Stimulated activated CD4-positive, alpha-beta T cell treated with anti-CD3 and anti-CD28 coated beads, TNF-alpha, amount 100 ng/mL, for 24 hours (primary cell): ENCODE measurements around the gene H2BW1.
"Not testable (repeated sequence)": the region's sequence is repeated elsewhere in the genome, so short reads cannot be mapped to it uniquely, and the experiment has no call there.

ENCODE experiments used
- DNase-seq, 3 experiments: peaks; one replicate each; pipeline ENCODE4 v3.0.0-alpha.2; 2020; ENCODE audit warnings: low read depth in 3 of 3

H2BW1 gene, protein sequence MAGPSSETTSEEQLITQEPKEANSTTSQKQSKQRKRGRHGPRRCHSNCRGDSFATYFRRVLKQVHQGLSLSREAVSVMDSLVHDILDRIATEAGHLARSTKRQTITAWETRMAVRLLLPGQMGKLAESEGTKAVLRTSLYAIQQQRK

DNA sequence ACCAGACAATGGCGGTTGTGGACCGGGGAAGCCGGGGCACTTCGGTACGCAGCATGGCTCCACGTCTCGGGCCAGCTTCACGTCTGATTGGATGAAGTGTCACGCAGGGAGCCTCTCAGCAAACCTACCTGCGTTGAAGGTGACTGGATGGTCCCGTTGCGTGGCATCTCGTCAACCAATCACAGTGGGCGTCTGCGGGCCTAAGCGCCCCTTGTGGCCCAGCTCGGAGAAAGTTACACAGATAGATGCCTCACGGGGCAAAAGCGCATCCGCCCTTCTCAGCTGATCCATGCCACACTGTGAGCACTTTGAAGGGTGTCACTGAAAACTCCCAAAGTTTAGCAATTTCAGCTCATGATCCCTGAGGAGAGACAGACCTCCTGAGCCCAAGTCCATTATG is at the start of gene H2BW1:
H2BW1 (minus strand) TSS at position 103 of the 400 bp plus-strand sequence. CDS start 132 bp downstream, outside the sequence.
- no peak for DNase-seq

DNA sequence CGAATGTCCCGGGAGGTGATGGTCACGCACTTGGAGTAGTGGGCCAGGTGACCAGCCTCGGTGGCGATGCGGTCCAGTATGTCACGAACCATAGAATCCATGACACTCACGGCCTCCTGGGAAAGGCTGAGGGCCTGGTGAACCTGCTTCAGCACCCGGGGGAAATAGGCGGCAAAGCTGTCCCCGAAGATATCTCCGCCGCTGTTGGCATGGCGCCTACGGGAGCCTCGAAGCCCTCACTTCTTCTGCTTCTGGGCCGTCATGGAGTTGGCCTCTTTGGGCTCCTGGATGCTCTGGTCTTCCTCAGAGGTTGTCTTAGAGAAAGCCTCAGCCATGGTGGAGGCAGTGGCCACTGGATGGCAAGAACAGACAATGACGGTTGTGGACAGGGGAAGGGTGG is 49.1 kb upstream of the H2BW1 start:
- DNase-seq = not testable (repeated sequence)

DNA sequence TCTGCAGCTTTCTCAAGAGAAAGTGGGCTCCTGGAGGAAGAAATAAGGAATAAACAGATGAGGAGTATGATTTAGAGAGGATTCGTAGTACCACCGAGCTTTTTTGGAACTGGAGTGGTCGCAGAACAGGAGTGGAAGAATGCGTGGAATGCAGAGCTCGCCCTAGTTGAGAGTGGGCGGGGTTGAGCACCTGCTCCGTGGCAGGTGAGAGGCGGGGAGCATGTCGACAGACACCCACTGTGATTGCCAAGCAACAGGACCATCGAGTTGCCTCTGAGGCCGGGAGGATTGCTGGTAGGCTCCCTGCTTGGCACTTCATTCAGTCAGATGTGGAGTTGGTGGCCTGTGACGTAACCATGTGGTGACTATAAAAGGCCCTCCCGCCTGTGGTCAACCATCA is 41.4 kb upstream of the H2BW1 start:
- DNase-seq = not testable (repeated sequence)

DNA sequence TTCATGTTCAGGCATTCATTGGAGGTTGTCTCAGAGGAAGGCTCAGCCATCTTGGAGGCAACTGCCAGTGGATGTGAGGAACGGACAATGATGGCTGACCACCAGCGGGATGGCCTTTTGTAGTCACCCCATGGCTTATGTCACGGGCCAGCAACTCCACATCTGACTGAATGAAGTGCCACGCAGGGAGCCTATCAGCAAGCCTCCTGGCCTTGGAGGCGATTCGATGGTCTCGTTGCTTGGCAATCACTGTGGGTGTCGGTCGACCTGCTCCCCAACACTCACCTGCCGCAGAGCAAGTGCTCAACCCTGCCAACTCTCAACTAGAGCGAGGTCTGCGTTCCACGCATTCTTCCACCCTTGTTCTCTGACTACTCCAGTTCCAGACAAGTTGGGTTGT is 33.7 kb upstream of the H2BW1 start:
- DNase-seq = no peak

DNA sequence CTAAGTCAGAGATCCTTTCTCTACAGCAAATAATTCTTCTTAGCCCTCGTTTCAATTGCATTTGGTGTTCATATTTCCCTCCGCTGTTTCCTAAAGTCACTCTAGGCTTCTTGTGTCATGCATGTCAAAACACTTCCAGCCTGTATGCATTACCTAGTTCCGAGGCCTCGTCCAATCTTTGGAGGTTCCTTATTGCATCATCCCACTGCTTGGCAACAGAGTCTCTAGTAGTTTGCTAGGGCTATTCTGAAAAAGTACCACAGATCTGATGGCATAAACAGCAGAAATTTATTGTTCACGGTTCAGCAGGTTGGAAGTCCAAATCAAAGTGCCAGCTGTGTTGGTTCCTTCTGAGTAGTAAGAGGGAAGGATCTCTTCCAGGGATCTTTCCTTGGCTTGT is 32.1 kb upstream of the H2BW1 start:
- DNase-seq = no peak

DNA sequence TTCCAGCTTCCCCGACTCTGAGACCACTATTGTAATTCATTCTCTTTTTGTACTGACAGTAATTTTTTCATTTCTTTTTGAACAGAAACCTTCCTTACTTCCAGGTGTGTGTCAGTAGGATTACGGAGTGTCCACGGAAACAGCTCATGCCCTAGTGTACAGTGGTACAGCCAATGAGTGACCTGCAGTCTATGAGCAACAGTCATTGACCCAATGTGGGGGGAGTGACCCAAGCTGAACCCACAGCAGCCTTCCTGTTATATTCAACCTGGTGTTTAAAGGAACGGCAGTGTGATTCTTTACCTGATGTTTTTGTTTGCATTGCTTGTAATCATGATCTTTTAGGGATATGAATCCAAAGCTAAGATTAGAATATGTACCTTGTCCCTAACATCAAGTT is 27.5 kb upstream of the H2BW1 start:
- DNase-seq = no peak

DNA sequence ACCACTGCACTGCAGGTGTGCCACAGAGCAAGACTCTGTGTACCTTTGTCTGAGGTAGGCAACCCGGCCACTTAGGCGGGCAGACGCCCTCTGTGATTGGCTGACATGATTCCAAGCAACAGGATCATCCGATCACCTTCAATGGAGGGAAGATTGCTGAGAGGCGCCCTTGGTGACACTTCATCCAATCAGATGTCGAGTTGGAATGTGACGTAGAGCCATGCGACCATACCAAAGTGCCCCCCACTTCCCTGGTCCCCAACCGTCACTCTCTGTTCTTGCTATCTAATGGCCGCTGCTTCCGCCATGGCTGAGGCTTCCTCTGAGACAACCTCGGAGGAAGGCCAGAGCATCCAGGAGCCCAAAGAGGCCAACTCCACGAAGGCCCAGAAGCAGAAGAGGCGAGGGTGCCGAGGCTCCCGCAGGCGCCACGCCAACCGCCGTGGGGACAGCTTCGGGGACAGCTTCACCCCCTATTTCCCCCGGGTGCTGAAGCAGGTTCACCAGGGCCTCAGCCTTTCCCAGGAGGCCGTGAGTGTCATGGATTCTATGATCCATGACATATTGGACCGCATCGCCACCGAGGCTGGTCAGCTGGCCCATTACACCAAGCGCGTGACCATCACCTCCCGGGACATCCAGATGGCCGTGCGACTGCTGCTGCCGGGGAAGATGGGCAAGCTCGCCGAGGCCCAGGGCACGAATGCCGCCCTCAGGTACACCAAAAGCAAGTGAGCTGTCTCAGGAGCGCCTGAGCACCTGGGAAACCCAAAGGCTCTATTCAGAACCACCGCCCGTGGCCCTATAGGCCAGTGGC is 26.4 kb upstream of the H2BW1 start, which contains the start of gene H2BW2:
H2BW2 (plus strand) TSS at position 268 of the 817 bp plus-strand sequence; CDS start at position 307, 39 bp downstream.
- DNase-seq = no peak

DNA sequence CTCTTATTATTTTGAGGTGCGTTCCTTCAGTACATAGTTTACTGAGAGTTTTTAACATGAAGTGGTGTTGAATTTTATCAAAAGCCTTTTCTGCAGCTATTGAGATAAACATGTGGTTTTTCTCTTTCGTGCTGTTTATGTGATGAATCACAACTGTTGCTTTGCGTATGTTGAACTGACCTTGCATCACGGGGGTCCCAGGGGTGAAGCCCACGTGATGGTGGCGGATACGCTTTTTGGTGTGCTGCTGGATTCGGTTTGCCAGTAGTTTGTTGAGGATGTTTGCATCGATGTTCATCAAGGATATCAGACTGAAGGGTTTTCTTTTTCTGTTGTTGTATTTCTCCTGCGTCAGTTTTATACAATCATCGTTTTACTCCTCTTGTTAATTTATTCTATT is 4.6 kb upstream of the H2BW1 start:
- no peak for DNase-seq

DNA sequence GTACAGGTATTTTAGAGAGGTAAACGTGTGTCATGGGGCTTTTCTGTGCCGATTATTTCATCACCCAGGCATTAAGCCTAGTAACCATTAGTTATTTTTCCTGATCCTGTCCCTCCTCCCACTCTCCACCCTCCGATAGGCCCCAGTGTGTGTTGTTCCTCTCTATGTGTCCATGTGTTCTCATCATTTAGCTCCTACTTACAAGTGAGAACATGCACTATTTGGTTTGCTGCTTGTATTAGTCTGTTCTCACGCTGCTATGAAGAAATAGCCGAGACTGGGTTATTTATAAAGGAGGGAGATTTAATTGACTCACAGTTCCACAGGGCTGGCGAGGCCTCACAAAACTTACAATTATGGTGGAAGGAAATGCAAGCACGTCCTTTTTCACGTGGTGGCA is 2.1 kb upstream of the H2BW1 start:
- DNase-seq = not testable (repeated sequence)

DNA sequence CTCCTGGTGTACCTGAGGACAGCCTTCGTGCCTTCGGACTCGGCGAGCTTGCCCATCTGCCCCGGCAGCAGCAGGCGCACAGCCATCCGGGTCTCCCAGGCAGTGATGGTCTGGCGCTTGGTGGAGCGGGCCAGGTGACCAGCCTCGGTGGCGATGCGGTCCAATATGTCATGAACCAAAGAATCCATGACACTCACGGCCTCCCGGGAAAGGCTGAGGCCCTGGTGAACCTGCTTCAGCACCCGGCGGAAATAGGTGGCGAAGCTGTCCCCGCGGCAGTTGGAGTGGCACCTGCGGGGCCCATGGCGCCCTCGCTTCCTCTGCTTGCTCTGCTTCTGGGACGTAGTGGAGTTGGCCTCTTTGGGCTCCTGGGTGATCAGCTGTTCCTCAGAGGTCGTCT is 350 bp downstream of the H2BW1 start:
- DNase-seq = no peak

DNA sequence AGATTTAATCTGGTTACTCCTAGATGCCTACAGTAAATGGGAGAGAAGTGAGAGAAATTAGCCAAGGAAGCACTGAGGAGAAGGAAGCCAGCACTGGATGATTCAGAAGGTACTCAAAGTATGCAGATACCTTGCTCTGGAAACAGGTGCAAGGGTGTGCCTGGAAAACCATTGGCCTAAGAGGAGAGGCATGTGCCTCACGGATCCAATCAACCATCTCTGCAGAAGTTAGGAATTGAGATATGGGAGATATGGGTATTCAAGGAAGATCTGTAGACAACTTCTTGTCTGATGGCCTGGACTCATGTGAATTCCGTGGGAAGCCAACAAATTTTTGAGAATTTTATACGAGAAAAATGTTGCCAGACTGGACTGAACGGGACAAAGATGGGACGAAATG is 4.7 kb downstream of the H2BW1 start:
- DNase-seq = no peak

DNA sequence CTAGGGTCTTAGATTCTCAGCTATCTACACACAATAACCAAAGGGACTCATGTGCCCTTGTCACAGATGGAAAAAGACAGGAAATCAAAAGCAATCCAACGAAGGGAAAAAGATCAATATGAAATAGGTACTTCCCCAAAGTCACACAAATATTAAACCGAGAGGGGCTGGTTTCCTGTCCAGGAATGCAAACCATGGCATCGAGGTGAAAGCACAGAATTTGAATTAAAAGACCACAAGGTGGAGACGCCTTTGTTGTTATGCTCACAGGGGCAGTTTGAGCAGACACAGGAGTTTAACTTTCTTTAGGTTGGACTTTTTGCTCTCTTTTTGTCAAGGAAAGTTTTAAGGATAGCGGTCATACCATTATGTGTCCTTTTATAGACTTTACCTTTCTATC is 14.3 kb downstream of the H2BW1 start:
- DNase-seq = no peak

DNA sequence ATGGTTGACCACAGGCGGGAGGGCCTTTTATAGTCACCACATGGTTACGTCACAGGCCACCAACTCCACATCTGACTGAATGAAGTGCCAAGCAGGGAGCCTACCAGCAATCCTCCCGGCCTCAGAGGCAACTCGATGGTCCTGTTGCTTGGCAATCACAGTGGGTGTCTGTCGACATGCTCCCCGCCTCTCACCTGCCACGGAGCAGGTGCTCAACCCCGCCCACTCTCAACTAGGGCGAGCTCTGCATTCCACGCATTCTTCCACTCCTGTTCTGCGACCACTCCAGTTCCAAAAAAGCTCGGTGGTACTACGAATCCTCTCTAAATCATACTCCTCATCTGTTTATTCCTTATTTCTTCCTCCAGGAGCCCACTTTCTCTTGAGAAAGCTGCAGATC is 30.0 kb downstream of the H2BW1 start:
- not testable (repeated sequence) for DNase-seq

DNA sequence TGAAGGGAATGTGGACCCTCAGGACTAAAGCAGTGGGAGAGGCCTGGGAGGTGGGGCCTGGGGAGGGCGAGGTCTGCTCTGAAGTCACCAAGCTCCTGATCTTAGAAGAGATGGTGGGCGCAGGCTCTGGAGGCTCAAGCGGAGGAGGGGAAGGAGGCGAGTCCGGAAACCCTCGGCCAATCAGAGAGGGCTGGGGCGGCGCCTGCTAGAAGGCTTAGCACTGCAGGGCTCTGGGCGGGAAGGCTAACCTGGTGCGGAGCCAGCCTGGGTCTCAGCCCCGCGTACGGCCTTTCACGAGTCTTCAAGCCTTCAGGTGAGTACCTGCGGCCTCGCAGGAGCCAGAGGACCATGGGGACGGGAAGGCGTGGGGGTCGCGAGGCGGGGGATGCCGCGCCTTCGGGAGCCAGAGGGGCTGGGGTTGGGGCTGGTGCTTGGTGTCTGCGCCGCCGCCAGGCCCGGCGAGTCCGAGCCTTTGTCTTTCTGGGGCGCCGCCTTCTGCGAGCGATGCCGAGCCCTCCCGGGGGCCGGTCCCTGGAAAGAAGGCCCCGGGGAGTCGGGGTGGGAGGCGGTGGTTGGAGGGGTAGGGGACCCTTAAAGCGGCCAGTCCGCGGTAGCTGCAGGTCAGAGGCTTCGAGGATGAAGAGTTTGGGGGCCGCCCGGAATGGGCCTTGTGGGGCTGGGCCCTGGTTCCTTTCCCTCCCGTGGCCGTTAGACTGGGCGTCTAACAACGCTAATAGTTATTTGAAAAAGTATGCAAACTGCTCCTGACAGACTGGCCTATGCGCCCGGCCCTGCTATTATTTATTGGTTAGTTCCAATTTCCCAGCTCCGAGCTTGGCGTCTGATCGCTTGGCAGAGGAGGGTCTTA is 50.9 kb downstream of the H2BW1 start, which contains the start of gene TMSB15B:
TMSB15B (plus strand) TSS at position 217 of the 868 bp plus-strand sequence.
- not testable (repeated sequence) for DNase-seq
